ENCODE results near the gene IER3IP1. TPM values are rescaled to one million over a fixed set of nuclear protein-coding genes. Genes with fewer than 3 reads are reported as not detected.

IER3IP1 gene
- total RNA-seq, 1 experiment from 2014 or later = 7.6 TPM

GRCh38 chr18:47166294-47166693, 9.9 kb downstream of the IER3IP1 start:
- no peak overlapping the region for H3K18ac ChIP-seq (ENCODE audit: insufficient read length, low read depth, low read length)
- no peak overlapping the region for H2BK120ac ChIP-seq (ENCODE audit: low read depth, low read length, poor library complexity, severe bottlenecking)
- H3K4me1 ChIP-seq (ENCODE audit: insufficient read depth, low read length) = peaks cover 2% of the 10 kb centered on the region; the same call in 1 of the 2 replicates
- no peak overlapping the region for H3K27ac ChIP-seq (ENCODE audit: insufficient read length, low read depth, low read length)
- H3K14ac ChIP-seq (ENCODE audit: insufficient read depth, low read length) = no peak overlapping the region
- no peak overlapping the region for H4K5ac ChIP-seq (ENCODE audit: insufficient read length, low read depth, low read length)
- peaks cover 5 to 8% of the 10 kb centered on the region in 2 experiments; a peak in 2 of 4 replicates for H3K4me1 Mint-ChIP-seq
- H2AFZ ChIP-seq (ENCODE audit: low read length) = no peak overlapping the region
- H3K23ac ChIP-seq (ENCODE audit: insufficient read length, low read depth, low read length) = no peak overlapping the region
- H4K91ac ChIP-seq (ENCODE audit: insufficient read length, low read depth, low read length) = no peak overlapping the region
- no peak overlapping the region for H3K4ac ChIP-seq (ENCODE audit: low read depth, low read length)
- no peak overlapping the region for H2BK15ac ChIP-seq (ENCODE audit: low read depth, low read length)
- no peaks in the 10 kb centered on the region for H3K9me3 Mint-ChIP-seq
- no peak overlapping the region for H3T11ph ChIP-seq (ENCODE audit: low read length)
- H2AK5ac ChIP-seq (ENCODE audit: insufficient read length, low read length) = no peak overlapping the region
- no peaks in the 10 kb centered on the region for H3K27me3 Mint-ChIP-seq (ENCODE audit: low read depth)
- H3K27ac Mint-ChIP-seq = peak overlapping the region in 1 of 3 experiments; percentile 67; a peak in 1 of 7 replicates
- H3K79me2 ChIP-seq (ENCODE audit: insufficient read depth, low read length) = peaks cover 3% of the 10 kb centered on the region; the same call in 1 of the 2 replicates
- no peaks in the 10 kb centered on the region for H3K9me3 ChIP-seq (ENCODE audit: control insufficient read depth, low read depth, low read length)
- H3K4me3 Mint-ChIP-seq = no peak overlapping the region
- H2BK12ac ChIP-seq (ENCODE audit: insufficient read length, low read depth, low read length) = no peak overlapping the region
- no peaks in the 10 kb centered on the region for H3K36me3 Mint-ChIP-seq (ENCODE audit: insufficient read depth in 1 of 3, low read depth in 3 of 3)
- no peaks in the 10 kb centered on the region for H4K20me1 ChIP-seq (ENCODE audit: control insufficient read depth, insufficient read depth, insufficient read length)
- H3K23me2 ChIP-seq (ENCODE audit: insufficient read length, low read depth, low read length, poor library complexity, severe bottlenecking) = no peaks in the 10 kb centered on the region
- H2BK20ac ChIP-seq (ENCODE audit: low read depth, low read length, poor library complexity, severe bottlenecking) = no peak overlapping the region
- no peak for TF ChIP-seq CTCF (conservative IDR thresholded peaks at IDR 0.05)
- no peak overlapping the region for H2BK5ac ChIP-seq (ENCODE audit: insufficient read length, low read length)
- no peak overlapping the region for H3K4me2 ChIP-seq (ENCODE audit: insufficient read depth, insufficient read length, low read length)
- no peak overlapping the region for H3K9ac ChIP-seq (ENCODE audit: extremely low read depth, insufficient read length, low read length)
- H3K27me3 ChIP-seq (ENCODE audit: insufficient read depth, low read length) = no peaks in the 10 kb centered on the region
- peaks cover 8% of the 10 kb centered on the region for H3K79me1 ChIP-seq (ENCODE audit: insufficient read depth, low read depth, low read length, poor library complexity, severe bottlenecking)
- H3K56ac ChIP-seq (ENCODE audit: insufficient read length, low read depth, low read length) = no peak overlapping the region
- WGBS (ENCODE audit: extremely low coverage, insufficient read length, low lambda C conversion rate) = no CpG with 5 or more reads among the region's 2 CpGs
- no peak for DNase-seq
- no peak overlapping the region for H4K8ac ChIP-seq (replicated peaks; ENCODE audit: insufficient read length, low read depth, low read length)
